Central memory CD8-positive, alpha-beta T cell (primary cell): ENCODE results near the gene HOXC5.
"Not testable (repeated sequence)": the region's sequence is repeated elsewhere in the genome, so short reads cannot be mapped to it uniquely, and the experiment has no call there.

Experiments used
- ATAC-seq: fragments of 150-1000 bp; cut with Tn5 transposase; replicated peaks from 2 replicates; pipeline ENCODE4 v1.10.0; 2022; ENCODE audit warnings: mild to moderate bottlenecking, moderate FRiP score, moderate number of reproducible peaks; ENCODE audit not compliant: poor library complexity, severe bottlenecking; ENCODE audit errors: extremely low read depth
- DNase-seq, 2 donors: peaks; one replicate each; pipeline ENCODE4 v3.0.0; 2021; ENCODE audit warnings: low spot score in 2 of 2
- H3K27ac Mint-ChIP-seq: one replicate; pipeline ENCODE4 v1.8.0; 2022; ENCODE audit warnings: low read depth, mild to moderate bottlenecking, moderate library complexity, mixed read lengths
- H3K27me3 Mint-ChIP-seq: one replicate; pipeline ENCODE4 v1.8.0; 2022; ENCODE audit warnings: mixed read lengths
- H3K36me3 Mint-ChIP-seq: one replicate; pipeline ENCODE4 v1.8.0; 2022; ENCODE audit warnings: mild to moderate bottlenecking, moderate library complexity, mixed read lengths; ENCODE audit not compliant: insufficient read depth
- H3K4me1 Mint-ChIP-seq: one replicate; pipeline ENCODE4 v1.8.0; 2022; ENCODE audit warnings: mixed read lengths
- H3K4me3 Mint-ChIP-seq: one replicate; pipeline ENCODE4 v1.8.0; 2022; ENCODE audit warnings: mild to moderate bottlenecking, moderate library complexity, mixed read lengths
- H3K9me3 Mint-ChIP-seq: one replicate; pipeline ENCODE4 v1.8.0; 2022; ENCODE audit warnings: mixed read lengths

HOXC5 gene

GRCh38 chr12:54038871-54039414 lies 6.1 kb downstream of the HOXC5 start:
- H3K4me3 Mint-ChIP-seq: no peak overlapping the region
- DNase-seq (no peak), ATAC-seq (no peak)
- H3K36me3 Mint-ChIP-seq: peaks cover 3% of the 10 kb centered on the region
- peaks cover 15% of the 10 kb centered on the region for H3K4me1 Mint-ChIP-seq
- H3K9me3 Mint-ChIP-seq: no peaks in the 10 kb centered on the region
- H3K27ac Mint-ChIP-seq: no peak overlapping the region
- peaks cover 95% of the 10 kb centered on the region for H3K27me3 Mint-ChIP-seq

GRCh38 chr12:54039417-54040147 lies 6.7 kb downstream of the HOXC5 start:
- no peaks in the 10 kb centered on the region for H3K9me3 Mint-ChIP-seq
- no peak for DNase-seq
- H3K27me3 Mint-ChIP-seq: peaks cover 99% of the 10 kb centered on the region
- H3K36me3 Mint-ChIP-seq: peaks cover 3% of the 10 kb centered on the region
- H3K27ac Mint-ChIP-seq: no peak overlapping the region
- H3K4me1 Mint-ChIP-seq: peaks cover 17% of the 10 kb centered on the region
- ATAC-seq: no peak
- no peak overlapping the region for H3K4me3 Mint-ChIP-seq

DNA sequence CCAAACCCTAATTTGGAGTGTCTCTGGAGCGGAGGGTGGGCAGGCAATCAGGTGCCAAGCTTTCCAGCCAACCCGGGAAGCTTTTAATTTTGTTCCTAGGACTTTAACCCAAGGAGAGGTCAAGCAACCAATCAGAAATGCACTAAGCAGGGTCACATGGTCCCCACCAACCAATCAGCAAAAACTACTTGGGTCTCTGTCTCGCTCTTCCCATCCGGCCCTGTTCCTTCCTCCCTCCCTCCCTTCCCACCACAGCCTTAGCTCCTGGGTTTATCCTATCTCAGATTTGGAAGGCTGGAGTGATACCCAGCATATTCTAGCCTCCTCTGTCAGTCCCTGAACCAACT lies 7.3 kb downstream of the HOXC5 start:
- Mint-ChIP-seq H3K27ac (no peak overlapping the region), H3K27me3 (peaks cover 99% of the 10 kb centered on the region), H3K36me3 (peaks cover 3% of the 10 kb centered on the region), H3K9me3 (no peaks in the 10 kb centered on the region), H3K4me3 (no peak overlapping the region), H3K4me1 (peaks cover 14% of the 10 kb centered on the region)
- ATAC-seq (no peak), DNase-seq (no peak)

DNA sequence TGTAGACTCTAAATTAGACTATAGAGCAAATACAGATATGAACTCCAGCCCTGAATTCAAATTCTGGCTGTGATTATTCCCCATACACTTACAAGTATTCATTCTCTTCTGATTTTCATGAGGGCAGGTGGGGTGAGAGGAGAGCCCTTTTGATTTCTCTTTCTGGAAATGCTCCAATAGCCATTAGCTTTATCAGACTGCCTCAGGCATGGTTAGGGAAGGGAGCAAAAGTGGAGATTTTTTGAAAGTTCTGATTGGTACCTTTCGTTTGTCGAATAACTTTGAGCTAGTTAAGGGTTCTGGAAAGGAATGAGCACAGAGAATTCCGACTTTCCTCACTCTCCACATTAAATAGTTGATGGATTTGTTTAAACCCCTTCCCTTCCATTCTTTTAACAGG lies 7.8 kb downstream of the HOXC5 start:
- no peak for DNase-seq
- no peak for ATAC-seq
- Mint-ChIP-seq H3K9me3 (no peaks in the 10 kb centered on the region), H3K4me1 (peaks cover 14% of the 10 kb centered on the region), H3K36me3 (peaks cover 3% of the 10 kb centered on the region), H3K27ac (no peak overlapping the region), H3K27me3 (peaks cover 99% of the 10 kb centered on the region), H3K4me3 (no peak overlapping the region)

DNA sequence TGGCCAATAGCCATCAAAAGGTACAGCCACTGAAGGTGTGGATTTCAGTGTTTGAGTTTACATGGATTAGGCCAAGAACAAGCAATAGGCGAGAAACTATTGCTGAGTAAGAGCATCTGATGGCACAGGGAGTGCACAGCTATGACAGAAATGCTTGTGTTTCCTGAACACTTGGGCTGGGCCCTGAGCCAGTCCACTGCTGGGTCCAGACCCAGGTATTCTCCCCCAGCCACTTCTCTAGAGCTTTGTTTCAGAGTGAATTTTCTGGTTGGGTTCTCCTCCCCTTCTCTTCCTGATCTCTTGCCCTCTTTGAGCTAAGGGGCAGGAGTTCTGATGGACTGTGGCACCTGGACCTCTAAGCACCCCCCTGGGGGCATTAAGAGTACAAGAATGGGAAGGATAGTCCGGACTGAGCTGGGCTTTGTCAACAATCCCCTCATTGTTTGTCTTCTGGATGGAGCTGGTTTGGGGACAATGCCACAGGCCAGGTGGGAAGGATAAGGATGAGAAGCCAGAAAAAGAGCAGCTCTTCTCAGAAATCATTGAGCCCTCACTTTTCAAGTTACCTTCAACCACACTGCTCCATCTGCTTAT lies 8.3 kb downstream of the HOXC5 start:
- ATAC-seq (no peak), DNase-seq (no peak)
- Mint-ChIP-seq H3K4me1 (peaks cover 14% of the 10 kb centered on the region), H3K4me3 (no peak overlapping the region), H3K36me3 (peaks cover 3% of the 10 kb centered on the region), H3K27me3 (peaks cover 99% of the 10 kb centered on the region), H3K9me3 (no peaks in the 10 kb centered on the region), H3K27ac (no peak overlapping the region)

- Mint-ChIP-seq H3K27me3 (peaks cover 99% of the 10 kb centered on the region), H3K4me1 (peaks cover 14% of the 10 kb centered on the region)
- not testable (repeated sequence) for H3K36me3 Mint-ChIP-seq, H3K9me3 Mint-ChIP-seq, H3K4me3 Mint-ChIP-seq, DNase-seq, ATAC-seq, H3K27ac Mint-ChIP-seq
Measured at GRCh38 chr12:54042033-54042432, 9.2 kb downstream of the HOXC5 start.

- Mint-ChIP-seq H3K9me3 (no peaks in the 10 kb centered on the region), H3K4me3 (no peak overlapping the region), H3K4me1 (peaks cover 14% of the 10 kb centered on the region), H3K36me3 (peaks cover 5% of the 10 kb centered on the region), H3K27ac (no peak overlapping the region), H3K27me3 (peaks cover 99% of the 10 kb centered on the region)
- ATAC-seq (no peak), DNase-seq (no peak)
Measured at GRCh38 chr12:54042970-54043853, 10.4 kb downstream of the HOXC5 start.

GRCh38 chr12:54044425-54045103 lies 11.7 kb downstream of the HOXC5 start:
- no peaks in the 10 kb centered on the region for H3K9me3 Mint-ChIP-seq
- peaks cover 14% of the 10 kb centered on the region for H3K4me1 Mint-ChIP-seq
- ATAC-seq (no peak), DNase-seq (no peak)
- no peak overlapping the region for H3K4me3 Mint-ChIP-seq
- peaks cover 5% of the 10 kb centered on the region for H3K36me3 Mint-ChIP-seq
- H3K27ac Mint-ChIP-seq: no peak overlapping the region
- H3K27me3 Mint-ChIP-seq: peaks cover 99% of the 10 kb centered on the region

DNA sequence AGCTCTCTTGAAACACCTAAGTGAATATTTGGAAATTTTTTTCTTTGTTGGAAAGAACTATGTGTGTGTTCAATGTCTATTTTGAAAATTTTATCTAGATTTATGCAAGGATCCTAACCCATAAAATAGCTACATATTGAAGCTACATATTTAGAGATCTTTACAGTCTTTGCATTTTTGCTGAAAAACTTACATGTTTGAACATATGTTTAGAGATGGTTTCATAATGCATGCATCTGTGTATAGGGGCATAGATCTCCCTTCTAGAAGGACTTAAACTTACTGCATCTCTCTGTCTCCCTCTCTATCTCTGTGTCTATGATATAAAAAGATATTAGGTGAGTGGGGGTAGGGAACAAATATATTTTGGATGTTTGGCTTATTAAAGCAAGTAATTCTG lies 12.6 kb downstream of the HOXC5 start:
- Mint-ChIP-seq H3K9me3 (no peaks in the 10 kb centered on the region), H3K4me3 (no peak overlapping the region), H3K27me3 (peaks cover 99% of the 10 kb centered on the region), H3K27ac (no peak overlapping the region), H3K36me3 (peaks cover 5% of the 10 kb centered on the region), H3K4me1 (peaks cover 20% of the 10 kb centered on the region)
- DNase-seq (no peak), ATAC-seq (no peak)

DNA sequence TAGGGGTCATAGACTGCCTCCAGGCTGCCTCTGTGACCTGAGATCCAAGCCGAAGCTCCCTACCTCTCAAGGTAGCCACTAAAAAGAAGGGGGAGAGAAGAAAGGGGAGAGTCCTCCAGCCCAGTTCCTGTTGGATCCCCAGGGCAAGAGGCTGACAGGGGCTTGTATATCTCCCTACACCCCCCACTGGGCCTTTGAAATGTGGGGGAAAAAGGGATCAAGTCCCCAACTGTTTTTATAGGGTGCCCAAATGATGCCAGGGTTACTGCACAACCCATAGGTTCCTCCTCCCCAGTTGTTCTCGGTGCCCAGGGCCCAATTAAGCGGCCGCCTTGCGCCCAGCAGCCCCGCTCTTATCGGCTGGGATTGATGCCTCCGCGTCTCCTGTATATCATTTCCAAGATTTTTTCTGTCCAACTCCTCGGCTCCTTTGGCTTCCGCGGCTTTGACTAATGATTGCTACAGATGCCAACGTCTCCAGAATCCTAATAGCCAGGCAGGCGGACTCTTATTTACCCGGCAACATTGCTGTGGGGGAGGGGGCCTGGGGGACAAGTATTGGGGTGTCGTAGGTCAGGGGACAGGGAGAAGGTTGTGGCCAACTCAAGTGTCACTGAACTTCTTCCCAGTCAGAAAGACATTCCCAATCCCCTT lies 13.1 kb downstream of the HOXC5 start:
- DNase-seq: no peak
- H3K4me3 Mint-ChIP-seq: no peak overlapping the region
- ATAC-seq: no peak
- H3K27me3 Mint-ChIP-seq: peaks cover 99% of the 10 kb centered on the region
- H3K27ac Mint-ChIP-seq: no peak overlapping the region
- peaks cover 5% of the 10 kb centered on the region for H3K36me3 Mint-ChIP-seq
- H3K4me1 Mint-ChIP-seq: peaks cover 22% of the 10 kb centered on the region
- no peaks in the 10 kb centered on the region for H3K9me3 Mint-ChIP-seq

- peaks cover 25% of the 10 kb centered on the region for H3K4me1 Mint-ChIP-seq
- H3K27me3 Mint-ChIP-seq: peaks cover 99% of the 10 kb centered on the region
- peaks cover 5% of the 10 kb centered on the region for H3K36me3 Mint-ChIP-seq
- no peak for DNase-seq
- no peaks in the 10 kb centered on the region for H3K9me3 Mint-ChIP-seq
- no peak overlapping the region for H3K27ac Mint-ChIP-seq
- ATAC-seq: no peak
- peak overlapping the region; percentile 52 for H3K4me3 Mint-ChIP-seq
Measured at GRCh38 chr12:54046809-54047159, 13.9 kb downstream of the HOXC5 start.
